Measurements from ENCODE around the gene DDOST. TPM values are rescaled to one million over a fixed set of nuclear protein-coding genes. Genes with fewer than 3 reads are reported as not detected.

The DDOST gene
- total RNA-seq, 4 donors from 2014 or later: 72.4 to 146 (median 113) TPM

- DNase-seq (ENCODE audit: low spot score in 2 of 2): no peak
- 84 to 87% methylated on average over 8 of the region's 8 CpGs for WGBS, 2 donors
- no peak for TF ChIP-seq CTCF (IDR thresholded peaks at IDR 0.05)
- no peak for TF ChIP-seq POLR2A (IDR thresholded peaks at IDR 0.05)
- intact Hi-C loops (cut with DNase I; ENCODE audit: low total_unique reads): no loop called here
- no peak overlapping the region for H3K4me3 ChIP-seq (ENCODE audit: low read depth, poor library complexity, severe bottlenecking)
Measured at GRCh38 chr1:20636785-20637347, 24.3 kb downstream of the DDOST start.

GRCh38 chr1:20634594-20635084, 26.5 kb downstream of the DDOST start:
- DNase-seq (ENCODE audit: low spot score in 2 of 2): peak in 1 of 2 donors; percentile 31
- intact Hi-C loops (cut with DNase I; ENCODE audit: low total_unique reads): loop anchor here (5.0 kb wide), 1 partner anchor 112 kb away; no protein-coding TSS in a partner anchor
- no peak overlapping the region for H3K4me3 ChIP-seq (ENCODE audit: low read depth, poor library complexity, severe bottlenecking)
- TF ChIP-seq CTCF (IDR thresholded peaks at IDR 0.05) (no peak), POLR2A (IDR thresholded peaks at IDR 0.05) (no peak)
- 6 to 20% methylated on average over 4 of the region's 4 CpGs for WGBS, 2 donors

- intact Hi-C loops (cut with DNase I; ENCODE audit: low total_unique reads): loop anchor here (5.0 kb wide), 1 partner anchor 112 kb away; no protein-coding TSS in a partner anchor
- 1 to 2% methylated on average over 11 of the region's 11 CpGs for WGBS, 2 donors
- no peak for DNase-seq (ENCODE audit: low spot score in 2 of 2)
- TF ChIP-seq POLR2A (IDR thresholded peaks at IDR 0.05): no peak
- peak overlapping the region; percentile 99 for H3K4me3 ChIP-seq (ENCODE audit: low read depth, poor library complexity, severe bottlenecking)
Measured at GRCh38 chr1:20634065-20634593, 27.0 kb downstream of the DDOST start.

GRCh38 chr1:20633190-20634064, 27.7 kb downstream of the DDOST start, which contains the start of gene PINK1:
PINK1 (plus strand) TSS chr1:20633458; CDS start chr1:20633549, 91 bp downstream.
- peak; percentile 76 to 96 for DNase-seq (ENCODE audit: low spot score in 2 of 2)
- TF ChIP-seq CTCF (IDR thresholded peaks at IDR 0.05) (peak in 2 of 3 donors; percentile 93 to 98), POLR2A (IDR thresholded peaks at IDR 0.05) (peak in 1 of 2 donors; percentile 68)
- intact Hi-C loops (cut with DNase I; ENCODE audit: low total_unique reads): loop anchor here (5.0 kb wide), 1 partner anchor 111 kb away; no protein-coding TSS in a partner anchor
- H3K4me3 ChIP-seq (ENCODE audit: low read depth, poor library complexity, severe bottlenecking): peak within 1 kb of the TSS; percentile 99
- WGBS, 2 donors: 1 to 2% methylated on average over 42 to 50 of the region's 93 CpGs

GRCh38 chr1:20632386-20632785, 28.8 kb downstream of the DDOST start:
- DNase-seq (ENCODE audit: low spot score in 2 of 2): no peak
- H3K4me3 ChIP-seq (ENCODE audit: low read depth, poor library complexity, severe bottlenecking): no peak overlapping the region
- intact Hi-C loops (cut with DNase I; ENCODE audit: low total_unique reads): loop anchor here (5.0 kb wide), 1 partner anchor 110 kb away; no protein-coding TSS in a partner anchor
- TF ChIP-seq POLR2A (IDR thresholded peaks at IDR 0.05) (no peak), CTCF (IDR thresholded peaks at IDR 0.05) (no peak)
- 81 to 88% methylated on average over 3 of the region's 3 CpGs for WGBS, 2 donors
